NCI-H2171 (cell line): ENCODE data around the gene ZNF747.
"Not testable (repeated sequence)": the region's sequence is repeated elsewhere in the genome, so short reads cannot be mapped to it uniquely, and the experiment has no call there.

Source experiments
- DNase-seq: peaks from one replicate; lab custom pipeline; 2025; lab: John Stamatoyannopoulos, UW

Gene ZNF747

DNA sequence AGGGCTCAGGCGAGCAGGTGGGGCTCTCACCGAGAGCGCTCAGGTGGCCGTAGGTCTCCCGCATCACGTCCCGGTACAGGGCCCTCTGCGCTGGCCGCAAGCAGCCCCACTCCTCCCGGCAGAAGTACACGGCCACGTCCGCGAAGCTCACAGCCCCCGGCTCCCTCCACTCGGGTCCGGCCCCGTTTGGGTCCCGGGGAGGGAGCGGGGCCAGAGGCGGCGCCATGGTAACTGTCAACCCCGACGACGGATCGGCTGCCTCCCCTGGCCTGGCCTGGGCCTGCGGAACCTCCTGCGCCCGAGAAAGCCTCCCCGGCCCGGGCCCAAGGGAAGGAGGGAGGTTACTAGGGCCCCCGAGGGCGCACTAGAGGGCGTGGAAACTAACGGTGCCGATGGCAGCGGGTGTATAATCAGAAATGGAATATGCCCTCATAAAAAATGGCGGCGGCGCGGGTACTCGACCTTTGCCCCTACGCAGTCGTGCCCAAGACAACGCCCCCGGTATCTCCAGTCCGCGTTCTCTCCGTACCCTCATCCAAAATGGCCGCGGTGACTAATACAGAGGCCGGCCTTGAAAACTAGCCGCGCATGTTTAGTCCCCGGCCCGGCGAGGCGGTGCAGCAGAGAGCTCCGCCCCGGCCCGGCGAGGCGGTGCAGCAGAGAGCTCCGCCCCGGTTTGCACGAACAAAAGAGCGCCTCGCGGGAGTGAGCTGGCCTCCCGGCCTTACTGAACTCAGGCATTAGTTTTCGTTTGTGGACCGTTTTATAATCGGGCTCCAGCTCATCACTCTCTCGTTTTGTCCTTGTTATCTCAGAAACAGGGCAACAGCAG is 23.5 kb upstream of the ZNF747 start, which contains the start of gene ZNF764:
ZNF764 (minus strand) TSS at position 418 of the 832 bp plus-strand sequence; CDS start at position 226, 192 bp downstream.
- DNase-seq = peak; percentile 98

DNA sequence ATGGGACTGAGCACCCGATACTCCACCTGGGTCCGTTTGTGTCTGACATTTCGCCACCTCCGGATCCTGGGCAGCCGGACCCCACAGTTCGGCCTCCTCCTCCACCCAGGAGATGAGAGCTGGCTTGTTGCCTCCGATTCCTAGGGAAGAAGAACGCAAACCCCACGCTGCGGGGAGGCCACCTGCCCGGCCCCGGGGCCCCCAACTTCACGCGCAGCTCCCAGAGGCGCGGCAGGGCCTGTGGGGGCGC is 23.0 kb upstream of the ZNF747 start:
- DNase-seq = no peak

DNA sequence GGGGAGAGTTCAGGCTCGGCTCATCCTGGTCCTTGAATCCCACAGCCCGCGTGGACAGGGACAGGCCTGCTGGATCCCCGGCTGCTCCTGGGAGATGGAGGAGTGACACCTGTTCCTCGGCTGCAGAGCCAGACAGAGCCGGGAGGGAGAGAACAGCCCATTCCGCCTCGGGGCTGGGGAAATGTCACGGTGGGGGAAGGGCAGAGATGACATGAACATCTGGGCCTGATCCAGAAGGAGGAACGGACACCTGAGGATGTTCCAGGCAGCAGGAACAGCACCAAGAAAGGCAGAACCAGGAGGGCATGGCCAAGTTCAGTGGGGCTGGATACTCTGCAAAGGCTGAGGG is 21.4 kb upstream of the ZNF747 start:
- DNase-seq = no peak

DNA sequence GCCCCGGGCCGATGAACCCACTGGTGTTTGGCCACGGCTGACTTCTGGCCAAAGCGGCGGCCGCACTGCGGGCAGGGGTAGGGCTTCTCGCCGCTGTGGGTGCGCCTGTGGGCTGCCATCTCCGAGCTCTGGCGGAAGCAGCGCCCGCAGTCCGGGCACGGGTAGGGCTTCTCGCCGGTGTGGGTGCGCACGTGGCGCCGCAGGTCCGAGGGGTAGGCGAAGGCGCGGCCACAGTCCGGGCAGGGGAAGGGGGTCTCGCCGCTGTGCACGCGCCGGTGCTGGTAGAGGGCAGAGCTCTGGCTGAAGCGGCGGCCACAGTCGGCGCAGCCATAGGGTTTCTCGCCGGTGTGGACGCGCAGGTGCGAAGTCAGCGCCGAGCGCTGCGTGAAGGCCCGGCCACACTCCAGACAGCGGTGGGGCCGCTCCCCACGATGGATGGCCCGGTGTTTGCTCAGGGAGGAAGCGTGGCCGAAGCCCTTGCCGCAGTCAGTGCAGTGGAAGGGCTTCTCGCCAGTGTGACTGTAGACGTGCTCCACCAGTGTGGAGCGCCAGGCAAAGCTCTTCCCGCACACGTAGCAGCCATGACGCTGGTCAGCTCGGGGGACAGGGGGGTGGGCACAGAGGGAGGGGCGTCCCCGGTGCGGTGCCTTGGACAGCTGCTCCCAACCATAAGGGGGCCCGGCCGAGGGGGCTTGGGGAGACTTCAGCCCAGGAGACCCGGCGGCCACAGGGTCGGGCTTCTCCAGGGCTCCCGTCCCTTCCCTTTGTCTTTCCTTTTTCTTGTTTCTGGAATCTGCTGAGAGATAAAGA is 20.9 kb upstream of the ZNF747 start:
- no peak for DNase-seq

DNA sequence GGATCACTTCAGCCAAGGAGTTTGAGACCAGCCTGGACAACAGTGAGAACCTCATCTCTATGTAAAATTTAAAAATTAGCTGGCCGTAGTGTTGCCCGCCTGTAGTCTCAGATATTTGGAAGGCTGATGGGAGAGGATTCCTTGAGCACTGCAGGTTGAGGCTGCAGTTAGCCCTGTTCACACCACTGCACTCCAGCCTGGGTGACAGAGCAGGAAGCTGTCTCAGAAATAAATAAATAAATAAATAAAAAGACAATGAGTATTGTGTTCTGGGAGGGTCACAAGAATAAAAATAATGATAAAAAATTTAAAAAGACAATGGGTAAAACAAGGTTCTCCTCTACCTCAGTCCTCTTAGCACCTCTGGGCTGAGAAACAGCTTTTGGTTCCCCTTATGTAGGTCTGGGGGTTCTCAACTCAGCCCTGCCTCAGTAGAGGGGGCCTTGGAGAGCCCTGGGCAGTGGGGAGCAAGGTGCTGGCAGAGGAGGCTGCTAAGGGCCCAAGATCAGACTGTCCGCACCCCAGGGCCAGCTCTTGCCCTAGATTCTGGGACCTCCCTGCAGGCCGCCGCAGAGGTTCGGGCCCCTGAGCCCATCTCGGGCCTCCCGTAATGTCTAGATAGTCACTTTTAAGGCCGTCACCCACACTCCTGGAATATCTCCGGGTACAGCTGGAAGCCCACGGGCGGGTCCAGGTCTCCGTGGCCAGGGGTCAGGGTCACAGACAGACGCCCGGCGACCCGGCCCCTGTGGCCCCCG is 20.1 kb upstream of the ZNF747 start:
- no peak for DNase-seq

DNA sequence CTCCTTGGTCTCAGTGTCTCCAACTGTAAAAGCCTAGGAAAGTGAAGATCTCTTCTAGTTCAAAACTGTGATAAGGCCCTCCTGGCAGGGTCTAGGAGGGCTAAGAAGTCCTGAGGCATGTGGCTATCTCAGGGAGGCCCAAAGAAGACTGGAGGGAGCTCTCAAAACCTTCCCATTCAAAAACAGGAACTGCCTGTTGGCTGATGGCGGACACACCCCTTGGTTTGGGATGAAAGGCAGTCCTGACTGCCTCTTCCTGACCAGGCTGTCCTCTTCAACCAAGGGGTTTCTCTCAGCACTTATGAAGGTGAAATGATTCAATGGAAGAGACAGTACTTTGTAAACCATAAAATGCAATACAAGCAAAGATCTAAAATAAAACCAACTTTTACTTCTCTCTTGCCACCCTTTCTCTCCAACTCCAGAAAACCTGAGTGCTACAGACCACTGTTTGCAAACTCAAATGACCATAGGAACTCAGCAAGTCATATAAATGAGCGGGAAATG is 18.8 kb upstream of the ZNF747 start:
- DNase-seq = no peak

GRCh38 chr16:30552956-30553355 is 18.3 kb upstream of the ZNF747 start:
- no peak for DNase-seq

- no peak for DNase-seq
Observed at GRCh38 chr16:30551781-30552180, 17.1 kb upstream of the ZNF747 start.

GRCh38 chr16:30548416-30549253 is 14.0 kb upstream of the ZNF747 start:
- DNase-seq = no peak

DNA sequence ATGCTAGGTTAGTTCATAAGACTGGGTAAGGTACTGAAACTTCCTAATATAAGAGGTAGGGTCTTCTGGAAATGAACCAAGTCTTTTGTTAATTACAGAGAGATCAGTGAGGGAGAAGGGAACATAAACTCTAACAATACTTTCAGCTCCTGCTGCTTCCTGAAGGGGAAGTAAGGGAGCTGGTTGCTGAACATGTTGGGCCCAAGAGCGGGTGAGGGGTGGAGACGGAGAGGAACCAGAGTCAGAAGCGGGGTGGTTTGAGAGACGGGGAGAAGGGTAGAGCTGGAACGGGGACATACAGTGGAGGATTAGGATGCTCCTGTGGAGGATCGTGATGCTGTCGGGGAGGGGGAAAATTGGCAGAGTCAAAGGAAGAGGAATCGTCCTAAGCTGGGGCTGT is 11.5 kb upstream of the ZNF747 start:
- no peak for DNase-seq

DNA sequence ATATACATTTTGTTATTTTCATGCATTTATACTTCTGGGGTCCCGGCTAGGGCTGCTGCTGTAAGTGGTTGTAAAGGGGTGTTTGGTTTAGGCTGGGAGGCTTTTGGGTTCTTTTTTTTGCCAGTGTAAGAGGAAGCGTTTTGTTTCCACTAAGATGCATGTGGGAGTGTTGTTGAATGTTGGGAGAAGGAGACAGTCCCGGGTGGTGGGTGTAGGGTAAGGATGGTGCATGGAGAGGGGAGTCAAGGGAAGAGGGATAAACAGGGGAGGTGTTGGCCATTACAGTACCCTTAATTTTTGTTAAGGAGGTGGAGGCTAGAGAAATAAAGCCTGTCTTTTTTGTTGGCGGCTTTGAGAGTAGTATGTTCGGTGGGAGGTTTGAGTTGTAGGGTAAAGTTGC is 8.4 kb upstream of the ZNF747 start:
- DNase-seq = no peak

DNA sequence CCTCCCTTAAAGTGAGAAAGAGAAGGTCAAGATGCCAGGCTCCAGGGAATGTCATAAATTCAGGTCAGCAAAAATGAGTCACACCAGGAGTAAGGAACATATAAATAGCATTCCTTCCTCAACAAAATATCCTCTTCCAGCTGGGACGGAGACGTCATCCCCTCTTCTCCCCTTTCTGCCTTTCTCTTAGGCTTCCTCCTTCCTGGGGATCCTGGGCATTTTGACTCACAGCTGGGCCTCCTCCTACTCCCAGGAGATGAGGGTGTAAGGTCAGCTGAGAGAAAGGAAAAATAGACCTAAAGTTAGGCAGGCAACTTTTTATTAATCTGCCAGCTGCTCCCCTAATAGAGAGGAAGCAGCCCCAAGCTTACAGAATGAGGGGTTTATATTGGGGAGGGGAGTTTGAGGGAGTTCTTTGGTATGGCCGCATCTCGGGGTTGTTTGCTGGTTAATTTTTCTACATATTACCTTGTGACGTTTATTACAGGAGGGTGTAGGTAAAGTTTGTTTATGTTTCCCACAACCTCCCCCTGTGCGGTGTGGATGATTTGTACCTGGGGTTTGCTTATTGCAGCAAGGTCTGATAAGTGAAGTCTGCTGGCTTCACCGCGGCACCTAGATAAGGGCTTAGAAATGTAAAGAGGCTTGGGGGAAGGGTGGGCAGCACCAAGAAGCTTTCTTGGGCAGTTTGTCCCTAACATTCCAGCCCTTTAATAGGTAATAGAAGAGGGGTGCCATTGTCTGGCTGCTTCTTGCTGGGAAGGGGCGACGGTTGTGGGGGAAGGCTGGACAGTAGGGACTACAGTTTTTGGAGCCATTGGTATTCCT is 7.1 kb upstream of the ZNF747 start:
- no peak for DNase-seq

DNA sequence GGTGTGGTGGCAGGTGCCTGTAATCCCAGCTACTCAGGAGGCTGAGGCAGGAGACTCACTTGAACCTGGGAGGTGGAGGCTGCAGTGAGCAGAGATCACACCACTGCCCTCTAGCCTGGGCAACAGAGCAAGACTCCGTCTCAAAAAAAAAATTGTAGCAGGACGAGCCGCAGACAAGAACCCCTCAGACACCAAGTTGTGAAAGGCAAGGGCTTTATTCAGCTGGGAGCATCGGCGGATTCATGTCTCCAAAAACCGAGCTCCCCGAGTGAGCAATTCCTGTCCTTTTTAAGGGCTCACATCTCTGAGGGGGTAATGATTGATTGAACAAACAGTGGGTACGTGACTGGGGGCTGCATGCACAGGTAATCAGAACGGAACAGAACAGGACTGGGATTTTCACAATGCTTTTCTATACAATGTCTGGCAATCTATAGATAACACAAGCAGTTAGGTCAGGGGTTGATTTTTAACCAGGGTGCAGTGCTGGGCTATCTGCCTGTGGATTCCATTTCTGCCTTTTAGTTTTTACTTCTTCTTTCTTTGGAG is 6.3 kb upstream of the ZNF747 start:
- DNase-seq = not testable (repeated sequence)

- DNase-seq = not testable (repeated sequence)
Observed at GRCh38 chr16:30539986-30540526, 5.4 kb upstream of the ZNF747 start.

DNA sequence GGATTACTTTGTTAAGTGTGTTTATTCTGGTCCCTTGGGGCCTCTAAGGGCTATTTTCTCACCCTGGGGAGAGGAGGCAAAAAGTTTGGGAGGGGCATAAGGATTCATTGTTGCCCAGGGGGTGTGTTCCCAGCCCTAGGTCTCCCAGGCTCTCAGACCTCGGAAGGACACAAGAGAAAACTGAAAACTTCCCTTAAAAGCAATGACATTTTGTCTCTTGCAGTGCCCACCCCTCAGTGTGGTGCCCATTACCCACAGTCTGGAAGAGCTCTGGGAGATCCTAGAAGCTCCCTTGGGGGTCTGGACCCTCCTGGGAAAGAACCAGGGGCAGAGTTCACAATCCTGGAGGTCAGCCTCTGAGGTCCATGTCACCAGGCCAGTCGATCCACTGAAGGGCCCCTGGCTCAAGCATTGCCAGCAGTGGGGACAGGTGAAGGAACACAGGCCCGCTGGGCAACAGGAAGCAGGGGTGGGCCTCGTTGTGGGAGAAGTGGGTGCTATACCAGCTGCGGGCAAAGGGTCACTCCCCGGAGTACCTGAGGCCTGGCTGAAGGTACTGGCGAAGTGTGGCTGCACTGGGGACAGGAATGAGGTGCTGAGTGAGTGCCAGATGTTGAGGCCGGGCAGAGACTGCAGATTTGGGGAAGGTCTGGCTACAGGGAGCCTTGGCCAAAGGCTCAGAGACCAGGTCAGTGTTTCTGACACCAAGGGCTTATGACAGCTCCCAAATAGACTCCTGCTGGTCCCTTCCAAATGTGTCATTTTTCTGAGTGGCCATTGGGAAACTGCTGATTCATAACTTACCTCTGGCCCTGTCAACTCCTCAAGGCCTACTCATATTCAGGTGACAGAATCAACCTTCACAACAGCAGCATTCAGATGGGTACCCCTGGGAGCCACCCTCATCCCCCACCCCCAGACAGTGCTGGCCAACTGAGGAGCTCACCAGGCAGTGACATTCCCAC is 4.6 kb upstream of the ZNF747 start:
- DNase-seq = no peak

DNA sequence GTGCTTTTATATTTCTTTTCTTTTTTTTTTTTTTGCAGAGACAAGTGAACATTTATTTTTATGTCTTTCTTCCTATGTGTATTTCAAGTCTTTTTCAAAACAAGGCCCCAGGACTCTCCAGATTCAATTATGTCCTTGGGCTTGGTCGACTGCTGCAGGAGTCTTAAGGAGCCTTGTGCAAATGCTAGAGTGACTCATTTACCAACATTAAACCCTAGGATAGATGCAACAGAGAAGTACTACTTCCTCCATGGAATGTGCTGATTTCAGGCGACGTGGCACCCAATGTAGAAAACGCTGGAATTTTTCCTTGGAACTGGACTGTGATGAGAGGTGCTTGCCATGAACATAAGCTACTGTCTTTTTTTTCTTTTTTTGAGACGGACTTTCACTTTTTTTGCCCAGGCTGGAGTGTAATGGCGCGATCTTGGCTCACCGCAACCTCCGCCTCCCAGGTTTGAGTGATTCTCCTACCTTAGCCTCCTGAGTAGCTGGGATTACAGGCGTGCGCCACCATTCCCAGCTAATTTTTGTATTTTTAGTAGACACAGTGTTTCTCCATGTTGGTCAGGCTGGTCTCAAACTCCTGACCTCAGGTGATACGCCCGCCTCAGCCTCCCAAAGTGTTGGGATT is 1.9 kb upstream of the ZNF747 start:
- not testable (repeated sequence) for DNase-seq

- peak; percentile 41 for DNase-seq
Observed at GRCh38 chr16:30535777-30536190, 1.1 kb upstream of the ZNF747 start.

GRCh38 chr16:30535106-30535776 is 583 bp upstream of the ZNF747 start:
- peak; percentile 48 for DNase-seq
